HepG2 (cell line): ENCODE data around the gene INAFM2. TPM values are rescaled to one million over a fixed set of nuclear protein-coding genes. Genes with fewer than 3 reads are reported as not detected.

Experiments
- ATAC-seq: fragments of 200-7000 bp; cut with Tn5 transposase; 3 replicates; pipeline ENCODE4 v1.9.1; 2020; ENCODE audit warnings: mild to moderate bottlenecking, moderate library complexity
- BruUV-seq: library from RNA; stranded (reverse); fragments of 400-500 nt; replicated peaks from 2 replicates; lab custom pipeline; 2021; lab: Mats Ljungman, UMichigan
- CTCF ChIA-PET: fragments of 300-600 bp; formaldehyde crosslinking; extraction: SDS; loops from one replicate; lab custom pipeline; 2021; ENCODE audit warnings: low total read pairs, inconsistent platforms, low intra/inter-chr PET ratio; lab: Yijun Ruan, JAX
- POLR2A ChIA-PET: fragments of 350-600 bp; sonication (Branson Sonifier 250); formaldehyde crosslinking; loops from one replicate; lab custom pipeline; 2020; ENCODE audit warnings: antibody characterized with exemption, inconsistent platforms; lab: Yijun Ruan, JAX
- DNase-seq: peaks from one replicate; pipeline ENCODE4 v3.0.0-alpha.2; 2015; ENCODE audit warnings: low spot score
- FAIRE-seq: peaks from 3 replicates; lab custom pipeline; 2011; peaks lifted over from hg19 to GRCh38; lab: Jason Lieb, UNC
- H2AFZ ChIP-seq: one replicate; pipeline ENCODE4 v1.6.1; 2011; ENCODE audit warnings: low read length, inconsistent platforms
- H3K27ac ChIP-seq: fragments of 300-600 bp; 3 replicates; pipeline ENCODE4 v1.8.0; 2011; ENCODE audit warnings: mixed run types, mild to moderate bottlenecking, mixed read lengths, low read length, inconsistent platforms; ENCODE audit not compliant: insufficient read depth; ENCODE audit errors: extremely low read length
- H3K27me3 ChIP-seq, 2 experiments: fragments of 200-600 bp in 1 of 2; 2 replicates in 1 of 2; 3 replicates in 1 of 2; pipeline versions ENCODE4 v1.6.0 to v1.8.0; 2011; ENCODE audit warnings: low read length in 2 of 2, mild to moderate bottlenecking in 2 of 2, moderate library complexity in 2 of 2, inconsistent platforms in 1 of 2; ENCODE audit not compliant: insufficient read depth in 2 of 2, control insufficient read depth in 1 of 2
- H3K36me3 ChIP-seq, 2 experiments: fragments of 200-600 bp in 1 of 2; replicated peaks in 1 of 2; 2 replicates in 1 of 2; 3 replicates in 1 of 2; pipeline versions ENCODE4 v1.5.1 to v1.8.0; 2011; ENCODE audit warnings: low read length in 2 of 2, inconsistent platforms in 1 of 2; ENCODE audit not compliant: insufficient read depth in 2 of 2, control insufficient read depth in 1 of 2
- H3K4me1 ChIP-seq: 2 replicates; pipeline ENCODE4 v1.5.1; 2012; ENCODE audit warnings: low read length, inconsistent platforms; ENCODE audit not compliant: insufficient read depth
- H3K4me2 ChIP-seq: 2 replicates; pipeline ENCODE4 v1.6.0; 2011; ENCODE audit warnings: low read depth, low read length, inconsistent platforms
- H3K4me3 ChIP-seq, 3 experiments: fragments of 200-600 bp in 1 of 3; sonication (generic), shearing (Covaris generic) in 1 of 3; replicated peaks in 1 of 3; 2 replicates each; pipeline ENCODE4 v1.5.1; 2011 to 2016; ENCODE audit warnings: low read length in 3 of 3, inconsistent platforms in 2 of 3, low read depth in 2 of 3, mild to moderate bottlenecking in 2 of 3, control low read depth in 1 of 3, mixed read lengths in 1 of 3; ENCODE audit not compliant: insufficient read depth in 1 of 3
- H3K79me2 ChIP-seq: one replicate; pipeline ENCODE4 v1.6.1; 2011; ENCODE audit warnings: low read length, inconsistent platforms; ENCODE audit not compliant: insufficient read depth
- H3K9ac ChIP-seq: 2 replicates; pipeline ENCODE4 v1.6.0; 2011; ENCODE audit warnings: mild to moderate bottlenecking, low read depth, low read length, inconsistent platforms; ENCODE audit not compliant: insufficient read depth
- H3K9me3 ChIP-seq: 2 replicates; pipeline ENCODE4 v1.5.1; 2012; ENCODE audit warnings: mild to moderate bottlenecking, low read length
- H4K20me1 ChIP-seq: 2 replicates; pipeline ENCODE4 v1.6.0; 2011; ENCODE audit warnings: inconsistent platforms, mild to moderate bottlenecking, low read length, moderate library complexity; ENCODE audit not compliant: insufficient read depth
- AKAP8 ChIP-seq: sonication (generic); formaldehyde crosslinking; IDR thresholded peaks from 2 replicates; pipeline ENCODE4 v1.5.1; 2020; ENCODE audit warnings: mild to moderate bottlenecking, missing genetic modification reagents
- E2F1 ChIP-seq: sonication (generic); formaldehyde crosslinking; IDR thresholded peaks from 2 replicates; pipeline ENCODE4 v1.5.0; 2020; ENCODE audit warnings: missing genetic modification reagents
- FOXO1 ChIP-seq: sonication (generic); formaldehyde crosslinking; IDR thresholded peaks from 2 replicates; pipeline ENCODE4 v1.4.0; 2020; ENCODE audit warnings: missing genetic modification reagents
- GTF3A ChIP-seq: sonication (generic); formaldehyde crosslinking; conservative IDR thresholded peaks from 2 replicates; pipeline ENCODE4 v1.4.0; 2020; ENCODE audit warnings: mild to moderate bottlenecking, missing genetic modification reagents
- IKZF4 ChIP-seq: sonication (generic); formaldehyde crosslinking; IDR thresholded peaks from 2 replicates; pipeline ENCODE4 v1.5.1; 2020; ENCODE audit warnings: borderline replicate concordance, mild to moderate bottlenecking, low read depth, missing genetic modification reagents; ENCODE audit errors: not compliant biosample characterization
- ISX ChIP-seq: sonication (generic); formaldehyde crosslinking; conservative IDR thresholded peaks from 2 replicates; pipeline ENCODE4 v1.5.0; 2020; ENCODE audit warnings: missing genetic modification reagents
- MAX ChIP-seq: IDR thresholded peaks from 2 replicates; pipeline ENCODE4 v1.6.1; 2012; ENCODE audit warnings: inconsistent platforms
- PAF1 ChIP-seq: IDR thresholded peaks from 2 replicates; pipeline ENCODE4 v1.6.1; 2016; ENCODE audit warnings: missing genetic modification reagents, missing compliant biosample characterization
- PLRG1 ChIP-seq: fragments of 450-650 bp; conservative IDR thresholded peaks from 2 replicates; pipeline ENCODE4 v1.6.1; 2016
- RCOR2 ChIP-seq: IDR thresholded peaks from 2 replicates; pipeline ENCODE4 v1.6.1; 2016; ENCODE audit warnings: missing biosample characterization, missing genetic modification reagents
- RELA ChIP-seq: sonication (generic); formaldehyde crosslinking; IDR thresholded peaks from 2 replicates; pipeline ENCODE4 v1.4.0; 2020; ENCODE audit warnings: missing genetic modification reagents
- SOX6 ChIP-seq, 2 experiments: fragments of 450-650 bp in 1 of 2; sonication (generic) in 1 of 2; formaldehyde crosslinking in 1 of 2; IDR thresholded peaks; 2 replicates each; pipeline versions ENCODE4 v1.4.0 to v1.6.1; 2017 to 2020; ENCODE audit warnings: antibody characterized with exemption in 1 of 2, mild to moderate bottlenecking in 1 of 2, missing genetic modification reagents in 1 of 2
- ZBTB38 ChIP-seq: sonication (generic); formaldehyde crosslinking; IDR thresholded peaks from 2 replicates; pipeline ENCODE4 v1.5.1; 2020; ENCODE audit warnings: mild to moderate bottlenecking, missing genetic modification reagents
- ZBTB8A ChIP-seq: sonication (generic); formaldehyde crosslinking; IDR thresholded peaks from 2 replicates; pipeline ENCODE4 v1.4.0; 2020; ENCODE audit warnings: mild to moderate bottlenecking, low read depth, missing genetic modification reagents, borderline replicate concordance
- ZNF230 ChIP-seq: sonication (generic); formaldehyde crosslinking; IDR thresholded peaks from 2 replicates; pipeline ENCODE4 v1.4.0; 2020; ENCODE audit warnings: mild to moderate bottlenecking, missing genetic modification reagents
- ZNF326 ChIP-seq: sonication (generic); formaldehyde crosslinking; IDR thresholded peaks from 2 replicates; pipeline ENCODE4 v1.4.0; 2020; ENCODE audit warnings: missing genetic modification reagents, borderline replicate concordance
- ZNF788 ChIP-seq: sonication (generic); formaldehyde crosslinking; IDR thresholded peaks from 2 replicates; pipeline ENCODE4 v1.5.0; 2020; ENCODE audit warnings: mild to moderate bottlenecking, missing genetic modification reagents, borderline replicate concordance
- ZNF891 ChIP-seq: sonication (generic); formaldehyde crosslinking; IDR thresholded peaks from 2 replicates; pipeline ENCODE4 v1.5.0; 2020; ENCODE audit warnings: mild to moderate bottlenecking, missing genetic modification reagents
- WGBS: methylation state at CpG from one replicate; pipeline ENCODE4 v1.1.6; 2017; ENCODE audit warnings: low lambda C conversion rate; 5-methylcytosine and 5-hydroxymethylcytosine counted together
- in situ Hi-C: cut with HindIII; loops from 2 replicates; pipeline ENCODE4 v1.10.0; 2017; ENCODE audit warnings: low pct_unique_long_range_greater_than_20kb; ENCODE audit not compliant: extremely low pct_ligation_motif_present
- intact Hi-C: fragments of 100-400 bp; cut with micrococcal nuclease; formaldehyde crosslinking; loops from one replicate; pipeline ENCODE4 v1.10.0; 2022; ENCODE audit not compliant: unreplicated experiment
- polyA plus RNA-seq, 8 experiments: library from polyadenylated mRNA; depleted of rRNA in 3 of 8; stranded (reverse) in 7 of 8; unstranded in 1 of 8; fragments of >200 nt; fragmentation: Illumina TruSeq in 4 of 8; extraction: Trizol in 4 of 8; gene quantifications; 2 replicates each; pipeline versions ENCODE4 v1.2.1 to v1.2.3, GENCODE V29; 2011 to 2016; ENCODE audit warnings: low read depth in 4 of 8, missing spikeins in 1 of 8, mixed read lengths in 1 of 8; ENCODE audit not compliant: insufficient read depth in 1 of 8
- total RNA-seq, 5 experiments: library from RNA; depleted of rRNA; stranded (reverse); fragments of >200 nt; fragmentation: Illumina TruSeq; extraction: Trizol; gene quantifications; 2 replicates each; pipeline ENCODE4 v1.2.3, GENCODE V29; 2016; ENCODE audit warnings: low read depth in 1 of 5

INAFM2 gene
- total and polyA plus RNA-seq, 2 of the 13 experiments (the other 11 are each of a cell fraction or from before 2014, with no cell fraction given), result 5.5 to 6.5 TPM

- no peak for DNase-seq
- intact Hi-C loops (no loop called here), in situ Hi-C loops (no loop called here)
- no peaks in the 10 kb centered on the region for H3K4me1 ChIP-seq
- no peak overlapping the region for H3K27ac ChIP-seq
- ATAC-seq, result no peak
- no peaks in the 10 kb centered on the region for H3K79me2 ChIP-seq
- H3K4me3 ChIP-seq, result no peak overlapping the region
- no peak overlapping the region for H3K4me2 ChIP-seq
- H2AFZ ChIP-seq, result no peak overlapping the region
- no peak for FAIRE-seq
- H4K20me1 ChIP-seq, result no peaks in the 10 kb centered on the region
- H3K9me3 ChIP-seq, result no peaks in the 10 kb centered on the region
- POLR2A ChIA-PET, result no interaction called here
- H3K27me3 ChIP-seq, result peaks cover 7 to 65% of the 10 kb centered on the region in 2 experiments
- WGBS, result 0% methylated on average over 2 of the region's 2 CpGs
- no peak overlapping the region for H3K9ac ChIP-seq
- CTCF ChIA-PET, result no interaction called here
- TF ChIP-seq GTF3A (CRISPR knock-in tag) (no peak), MAX (no peak), ZNF326 (CRISPR knock-in tag) (no peak), RELA (CRISPR knock-in tag) (no peak), IKZF4 (CRISPR knock-in tag) (no peak), PLRG1 (no peak), E2F1 (CRISPR knock-in tag) (no peak), ZBTB38 (CRISPR knock-in tag) (no peak)
- TF ChIP-seq, all 625 proteins: peak for 0
- H3K36me3 ChIP-seq, result no peaks in the 10 kb centered on the region
- BruUV-seq, result no TSS peak
Observed at GRCh38 chr15:40303576-40303975, 19.9 kb upstream of the INAFM2 start.

- CTCF ChIA-PET, result no interaction called here
- in situ Hi-C loops, result no loop called here
- no peak for FAIRE-seq
- TF ChIP-seq AKAP8 (CRISPR knock-in tag) (no peak), ZNF891 (CRISPR knock-in tag) (no peak), PAF1 (CRISPR knock-in tag) (no peak), ISX (CRISPR knock-in tag) (no peak), SOX6 (IDR thresholded peaks at IDR 0.05) (no peak), SOX6 (CRISPR knock-in tag; IDR thresholded peaks at IDR 0.05) (no peak), FOXO1 (CRISPR knock-in tag) (no peak), ZNF230 (CRISPR knock-in tag) (no peak), ZNF788 (no peak), RCOR2 (no peak), ZBTB8A (CRISPR knock-in tag) (no peak)
Observed at GRCh38 chr15:40305281-40305680, 18.2 kb upstream of the INAFM2 start.

More at GRCh38 chr15:40305281-40305680, 18.2 kb upstream of the INAFM2 start:
- no peaks in the 10 kb centered on the region for H4K20me1 ChIP-seq
- H3K4me1 ChIP-seq, result no peaks in the 10 kb centered on the region
- no peaks in the 10 kb centered on the region for H3K36me3 ChIP-seq
- H3K4me2 ChIP-seq, result no peak overlapping the region
- WGBS, result 5% methylated on average over 4 of the region's 4 CpGs
- H3K4me3 ChIP-seq, result no peak overlapping the region
- H3K27me3 ChIP-seq, result peaks cover 7 to 60% of the 10 kb centered on the region in 2 experiments
- H3K9me3 ChIP-seq, result no peaks in the 10 kb centered on the region
- ATAC-seq (no peak), DNase-seq (no peak)
- POLR2A ChIA-PET, result no interaction called here
- no peak overlapping the region for H3K9ac ChIP-seq
- no peak overlapping the region for H2AFZ ChIP-seq
- H3K79me2 ChIP-seq, result no peaks in the 10 kb centered on the region
- no peak overlapping the region for H3K27ac ChIP-seq
- intact Hi-C loops, result no loop called here
- no TSS peak for BruUV-seq
